Coronary artery (tissue), 2 donors: ENCODE measurements around the gene MAP3K10.

ENCODE experiments used
- DNase-seq: peaks from one replicate; pipeline ENCODE4 v3.0.0-alpha.2; 2017; ENCODE audit warnings: low spot score
- H3K27ac ChIP-seq, 2 donors: fragments of 200-600 bp; sonication (generic); one replicate each; pipeline ENCODE4 v1.5.1; 2016 to 2019
- H3K4me3 ChIP-seq: fragments of 200-600 bp; sonication (generic); 2 replicates; pipeline ENCODE4 v1.5.1; 2016; ENCODE audit warnings: mild to moderate bottlenecking, moderate library complexity
- TF ChIP-seq, protein P1 (sequence below): fragments of 200-600 bp; sonication (generic); IDR thresholded peaks from one replicate; pipeline ENCODE4 v1.5.1; 2019; ENCODE audit warnings: antibody characterized with exemption

Gene MAP3K10

DNA sequence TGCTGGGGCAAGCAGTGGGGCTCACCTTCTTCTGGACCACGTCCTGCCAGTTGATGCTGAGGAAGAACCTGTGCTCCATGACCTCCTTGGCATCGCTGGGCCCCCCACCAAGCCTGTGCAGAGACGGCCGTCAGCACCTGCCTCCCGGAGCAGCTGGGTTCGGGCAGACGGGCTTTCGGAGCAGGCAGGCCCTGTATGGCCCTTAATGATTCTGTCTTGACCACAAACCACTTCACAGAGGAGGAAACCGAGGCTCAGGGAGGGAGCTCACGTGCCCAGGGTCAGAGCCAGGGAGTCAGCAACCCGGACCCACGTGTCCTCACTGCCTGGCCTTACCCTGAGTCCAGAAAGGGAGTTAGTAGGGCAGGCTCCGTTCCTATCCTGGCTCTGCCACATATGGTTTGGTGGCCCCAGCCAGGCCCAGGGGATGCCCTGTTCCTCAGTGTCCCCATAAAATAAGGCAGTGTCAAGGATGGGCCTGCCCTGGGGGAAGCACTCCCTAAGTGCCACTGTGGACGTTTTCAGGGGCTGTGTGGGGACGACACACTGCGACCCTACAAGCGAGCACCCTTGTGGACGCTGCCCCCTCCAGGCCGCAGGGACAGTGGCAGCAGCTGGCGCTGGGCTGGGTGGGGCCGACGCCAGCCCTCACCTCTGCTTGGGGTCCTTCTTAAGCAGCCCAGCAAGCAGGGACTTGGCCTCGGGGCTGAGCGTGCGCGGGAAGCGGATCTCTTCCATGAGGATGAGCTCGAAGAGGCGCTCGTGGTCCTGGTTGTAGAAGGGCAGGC is 44.2 kb downstream of the MAP3K10 start:
- TF ChIP-seq, protein P1, sequence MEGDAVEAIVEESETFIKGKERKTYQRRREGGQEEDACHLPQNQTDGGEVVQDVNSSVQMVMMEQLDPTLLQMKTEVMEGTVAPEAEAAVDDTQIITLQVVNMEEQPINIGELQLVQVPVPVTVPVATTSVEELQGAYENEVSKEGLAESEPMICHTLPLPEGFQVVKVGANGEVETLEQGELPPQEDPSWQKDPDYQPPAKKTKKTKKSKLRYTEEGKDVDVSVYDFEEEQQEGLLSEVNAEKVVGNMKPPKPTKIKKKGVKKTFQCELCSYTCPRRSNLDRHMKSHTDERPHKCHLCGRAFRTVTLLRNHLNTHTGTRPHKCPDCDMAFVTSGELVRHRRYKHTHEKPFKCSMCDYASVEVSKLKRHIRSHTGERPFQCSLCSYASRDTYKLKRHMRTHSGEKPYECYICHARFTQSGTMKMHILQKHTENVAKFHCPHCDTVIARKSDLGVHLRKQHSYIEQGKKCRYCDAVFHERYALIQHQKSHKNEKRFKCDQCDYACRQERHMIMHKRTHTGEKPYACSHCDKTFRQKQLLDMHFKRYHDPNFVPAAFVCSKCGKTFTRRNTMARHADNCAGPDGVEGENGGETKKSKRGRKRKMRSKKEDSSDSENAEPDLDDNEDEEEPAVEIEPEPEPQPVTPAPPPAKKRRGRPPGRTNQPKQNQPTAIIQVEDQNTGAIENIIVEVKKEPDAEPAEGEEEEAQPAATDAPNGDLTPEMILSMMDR: no peak
- H3K4me3 ChIP-seq: no peak overlapping the region
- no peak for DNase-seq

DNA sequence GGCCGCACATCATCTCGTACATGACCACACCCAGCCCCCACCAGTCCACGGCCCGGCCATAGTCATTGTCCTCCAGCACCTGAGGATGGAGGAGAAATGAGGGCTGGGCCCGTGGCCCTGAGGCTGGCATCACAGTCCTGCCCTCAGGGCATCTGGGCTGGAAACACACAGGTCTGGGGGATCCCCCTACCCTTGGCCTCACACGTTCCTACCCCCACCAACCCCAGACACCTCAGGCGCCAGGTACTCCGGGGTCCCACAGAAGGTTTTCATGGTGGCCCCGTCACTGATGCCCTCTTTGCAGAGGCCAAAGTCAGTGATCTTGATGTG is 44.8 kb downstream of the MAP3K10 start:
- DNase-seq: no peak
- TF ChIP-seq, protein P1: no peak
- Histone ChIP-seq H3K4me3 (no peak overlapping the region), H3K27ac (no peak overlapping the region)

More for the DNA sequence above, 44.2 kb downstream of the MAP3K10 start:
- H3K27ac ChIP-seq: no peak overlapping the region

DNA sequence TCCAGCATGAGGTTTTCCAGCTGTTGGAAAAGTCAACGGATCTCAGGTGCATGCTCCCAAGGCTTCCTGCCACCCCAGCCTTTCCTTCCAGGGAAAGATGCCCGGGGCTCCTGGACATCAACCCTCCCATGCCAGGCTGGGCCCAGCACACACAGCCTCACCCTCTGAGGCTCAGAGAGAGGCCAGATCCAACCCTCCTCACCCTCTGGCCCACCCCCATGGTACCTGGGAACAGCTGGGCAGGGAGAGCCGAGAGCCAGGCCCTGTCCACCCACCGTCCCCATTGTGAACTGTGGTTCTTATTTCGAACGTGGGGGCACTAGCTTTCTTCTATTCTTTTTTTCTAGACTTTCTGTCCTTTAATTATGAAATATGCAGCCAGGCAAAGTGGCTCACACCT is 45.1 kb downstream of the MAP3K10 start:
- H3K4me3 ChIP-seq: no peak overlapping the region
- DNase-seq: no peak
- TF ChIP-seq, protein P1: no peak
- H3K27ac ChIP-seq: no peak overlapping the region

DNA sequence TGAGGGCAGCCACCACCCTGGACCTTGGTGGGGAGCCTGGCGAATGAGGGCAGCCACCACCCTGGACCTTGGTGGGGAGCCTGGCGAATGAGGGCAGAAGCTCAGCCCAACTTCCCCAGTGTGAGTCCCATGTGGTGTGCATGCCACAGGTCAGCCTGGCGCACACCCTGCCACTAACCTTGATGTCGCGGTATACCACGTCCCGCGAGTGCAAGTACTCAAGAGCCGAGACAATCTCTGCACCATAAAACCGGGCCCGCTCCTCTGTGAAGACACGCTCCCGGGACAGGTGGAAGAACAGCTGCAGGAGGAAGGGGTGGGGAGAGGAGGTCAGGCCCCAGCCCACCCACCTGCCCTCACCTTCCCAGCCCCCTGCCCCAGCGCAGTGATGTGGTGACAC is 46.6 kb downstream of the MAP3K10 start:
- TF ChIP-seq, protein P1: no peak
- DNase-seq: no peak
- no peak overlapping the region for H3K4me3 ChIP-seq
- H3K27ac ChIP-seq: no peak overlapping the region

DNA sequence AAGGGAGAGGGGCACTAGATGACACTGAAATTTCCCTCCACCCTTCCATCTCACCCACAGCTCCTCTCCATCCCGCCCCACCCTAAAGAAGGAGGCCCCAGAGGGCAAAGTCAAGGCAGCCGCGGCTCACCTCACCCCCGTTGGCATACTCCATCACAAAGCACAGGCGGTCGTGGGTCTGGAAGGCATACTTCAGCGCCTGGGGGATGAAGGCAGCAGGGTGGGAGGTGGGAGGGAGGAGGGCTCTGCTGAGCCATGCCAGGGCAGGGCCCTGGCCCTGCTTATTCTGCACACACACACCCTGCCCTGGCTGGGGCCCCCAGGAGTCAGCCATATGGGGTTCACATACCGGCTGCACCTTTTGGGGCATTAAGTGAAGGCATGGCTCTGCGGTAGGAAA is 47.5 kb downstream of the MAP3K10 start:
- no peak overlapping the region for H3K4me3 ChIP-seq
- H3K27ac ChIP-seq: no peak overlapping the region
- no peak for DNase-seq
- TF ChIP-seq, protein P1: no peak

DNA sequence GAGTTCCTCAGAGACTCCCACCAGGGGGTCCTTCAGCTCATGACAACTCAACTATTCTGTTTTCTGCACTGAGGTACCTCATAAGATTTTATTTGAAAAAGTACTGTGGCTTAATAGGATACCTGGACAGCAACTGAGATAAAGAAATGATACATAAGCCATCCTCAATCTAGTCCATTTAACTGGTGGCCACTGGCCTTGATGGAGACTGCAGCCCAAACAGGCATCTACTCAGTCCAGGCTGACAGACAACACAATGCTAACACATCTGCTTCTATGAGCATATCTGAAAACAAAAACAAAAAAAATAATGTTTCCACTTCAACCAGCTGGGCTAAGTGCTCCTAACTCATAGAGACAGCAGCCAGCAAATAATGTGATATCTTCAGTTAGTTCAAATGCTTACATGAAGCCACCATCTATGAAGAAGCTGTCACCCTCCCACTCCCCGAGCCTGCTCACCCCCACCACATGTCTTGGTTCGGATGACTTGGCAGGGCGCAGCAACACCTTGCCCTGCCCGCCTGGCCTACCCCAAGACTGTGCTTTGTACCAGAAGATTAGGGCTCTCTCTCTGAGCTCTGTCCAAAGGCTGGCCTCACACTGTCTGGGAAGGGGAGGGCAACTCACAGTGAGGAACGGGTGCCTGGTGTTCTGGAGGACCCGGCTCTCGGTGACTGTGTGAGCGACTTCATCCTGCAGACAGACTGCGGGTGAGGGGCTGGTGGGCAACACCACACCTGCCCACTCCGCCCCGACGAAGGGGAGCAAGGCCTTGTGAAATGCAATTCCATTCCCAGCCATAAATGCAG is 48.4 kb downstream of the MAP3K10 start:
- no peak overlapping the region for H3K27ac ChIP-seq
- no peak for DNase-seq
- H3K4me3 ChIP-seq: no peak overlapping the region
- TF ChIP-seq, protein P1: no peak
